Measurements from ENCODE around the gene DUXB.

The DUXB gene

GRCh38 chr16:75726390-75726789 is 25.1 kb upstream of the DUXB start, which contains the start of gene CPHXL:
Gene CPHXL, minus strand, starts transcription at chr16:75726490. Its CDS starts 48 bp downstream, at chr16:75726442.
- TF ChIP-seq Cebpa-rat (IDR thresholded peaks at IDR 0.05) = no peak
- Histone ChIP-seq H3K4me3 (no peak within 1 kb of the TSS), H3K36me3 (no peaks in the 10 kb centered on the region), H3K9me3 (replicated peaks in 1 of 11) (peaks cover 0 to 4% (median 0%) of the 10 kb centered on the region in 11 experiments; a peak in 1 of 22 replicates), H4K20me1 (no peaks in the 10 kb centered on the region), H3K27me3 (no peaks in the 10 kb centered on the region), H3K27ac (no peak within 1 kb of the TSS), H3K4me1 (no peaks in the 10 kb centered on the region), H3K9ac (no peak within 1 kb of the TSS), H3K4me2 (no peak within 1 kb of the TSS)

DNA sequence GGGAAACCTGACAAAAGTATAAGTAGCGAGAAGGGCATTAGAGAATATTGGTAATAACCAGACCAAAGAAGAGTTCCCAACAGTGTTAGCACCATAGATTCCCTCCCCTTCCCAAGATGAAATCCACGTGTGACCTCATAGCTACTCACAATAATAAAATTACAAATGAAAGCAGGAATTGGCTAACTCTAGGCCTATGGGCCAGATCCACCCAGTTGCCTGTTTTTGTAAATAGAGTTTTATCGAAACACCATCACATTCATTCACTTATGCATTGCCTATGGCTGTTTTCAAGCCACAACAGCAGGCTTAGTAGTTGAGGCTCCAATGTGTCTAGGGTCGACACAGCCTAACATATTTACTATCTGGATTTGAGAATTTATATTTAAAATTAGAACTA is 17.2 kb upstream of the DUXB start:
- no peaks in the 10 kb centered on the region for H4K20me1 ChIP-seq
- no peak overlapping the region for H3K4me3 ChIP-seq
- peaks cover 7 to 18% (median 12%) of the 10 kb centered on the region in 10 experiments; a peak in 15 of 20 replicates for H3K4me1 ChIP-seq
- H3K9ac ChIP-seq = no peak overlapping the region
- peaks cover 0 to 3% (median 0%) of the 10 kb centered on the region in 11 experiments; a peak in 2 of 22 replicates for H3K36me3 ChIP-seq
- peak overlapping the region in 2 of 11 experiments; percentile 59 to 64; a peak in 2 of 22 replicates for H3K4me2 ChIP-seq
- TF ChIP-seq Cebpa-rat (IDR thresholded peaks at IDR 0.05) = no peak
- no peaks in the 10 kb centered on the region for H3K27me3 ChIP-seq
- H3K9me3 ChIP-seq (replicated peaks in 1 of 11) = peaks cover 22 to 38% (median 27%) of the 10 kb centered on the region in 11 experiments; a peak in 21 of 22 replicates
- no peak overlapping the region for H3K27ac ChIP-seq

DNA sequence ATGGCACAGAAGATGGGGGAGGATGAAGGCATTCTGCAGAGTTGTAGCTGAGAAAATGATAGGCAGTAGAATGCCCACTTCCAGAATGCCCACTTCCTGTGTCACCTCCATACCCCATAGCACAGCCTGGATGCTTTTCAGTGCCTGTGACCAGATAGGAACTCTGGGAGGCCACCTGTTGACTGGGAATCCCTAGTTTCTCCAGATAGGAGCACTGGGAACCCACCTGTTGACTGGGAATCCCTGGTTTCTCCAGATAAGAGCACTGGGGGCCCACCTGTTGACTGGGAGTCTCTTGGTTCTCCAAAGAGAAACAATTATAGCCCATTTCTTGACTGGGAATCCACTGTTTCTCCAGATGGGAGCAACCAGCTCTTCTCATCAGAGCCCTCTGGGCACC is 13.4 kb upstream of the DUXB start:
- H3K4me1 ChIP-seq = peaks cover 6 to 13% (median 9%) of the 10 kb centered on the region in 10 experiments; a peak in 15 of 20 replicates
- H3K9ac ChIP-seq = no peak overlapping the region
- no peak overlapping the region for H3K4me2 ChIP-seq
- no peak overlapping the region for H3K4me3 ChIP-seq
- no peak for TF ChIP-seq Cebpa-rat (IDR thresholded peaks at IDR 0.05)
- no peaks in the 10 kb centered on the region for H4K20me1 ChIP-seq
- peaks cover 48 to 72% (median 55%) of the 10 kb centered on the region in 11 experiments for H3K9me3 ChIP-seq (replicated peaks in 1 of 11)
- no peaks in the 10 kb centered on the region for H3K27me3 ChIP-seq
- H3K27ac ChIP-seq = no peak overlapping the region
- peaks cover 0 to 17% (median 2%) of the 10 kb centered on the region in 11 experiments; a peak in 7 of 22 replicates for H3K36me3 ChIP-seq

DNA sequence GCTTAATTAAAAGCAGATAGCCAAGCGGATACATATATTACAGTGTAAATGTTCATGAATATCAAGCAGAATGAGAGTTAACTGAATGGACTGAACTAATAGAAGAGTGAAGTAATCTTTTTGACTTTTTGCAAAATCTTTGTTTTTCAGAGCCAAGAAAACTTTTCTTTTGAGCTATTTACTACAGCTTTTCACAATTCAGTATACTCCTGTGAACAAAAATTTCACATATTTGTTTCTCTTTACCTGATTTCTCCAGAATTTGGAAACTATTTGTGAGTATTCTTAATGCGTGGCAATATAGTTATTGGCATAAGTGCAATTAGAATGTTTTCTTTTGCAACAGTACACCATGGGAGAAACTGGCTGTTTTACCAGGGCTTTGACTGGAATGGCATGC is 9.1 kb upstream of the DUXB start:
- no peak overlapping the region for H3K9ac ChIP-seq
- H3K27me3 ChIP-seq = no peaks in the 10 kb centered on the region
- no peak for TF ChIP-seq Cebpa-rat (IDR thresholded peaks at IDR 0.05)
- peaks cover 45 to 72% (median 54%) of the 10 kb centered on the region in 11 experiments for H3K9me3 ChIP-seq (replicated peaks in 1 of 11)
- 0 out of 20 replicates have a peak, but pooled peaks cover 0 to 4% (median 0%) of the 10 kb centered on the region in 10 experiments for H3K4me1 ChIP-seq
- no peak overlapping the region for H3K4me2 ChIP-seq
- H3K4me3 ChIP-seq = no peak overlapping the region
- peaks cover 0 to 17% (median 3%) of the 10 kb centered on the region in 11 experiments; a peak in 7 of 22 replicates for H3K36me3 ChIP-seq
- no peak overlapping the region for H3K27ac ChIP-seq
- H4K20me1 ChIP-seq = no peaks in the 10 kb centered on the region

DNA sequence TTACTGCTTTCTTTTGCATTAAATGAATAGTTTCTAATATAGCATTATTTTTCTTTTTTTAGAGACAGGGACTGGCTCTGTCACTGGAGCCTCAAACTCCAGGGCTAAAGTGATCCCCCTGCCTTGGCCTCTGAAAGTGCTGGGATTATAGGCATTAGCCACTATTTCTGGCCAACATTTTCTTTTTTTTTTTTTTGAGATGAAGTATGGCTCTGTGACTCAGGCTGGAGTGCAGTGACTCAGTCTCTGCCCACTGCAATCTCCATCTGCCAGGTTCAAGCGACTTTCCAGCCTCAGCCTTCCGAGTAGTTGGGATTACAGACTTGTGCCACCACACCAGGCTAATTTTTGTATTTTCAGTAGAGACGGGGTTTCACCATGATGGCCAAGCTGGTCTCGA is 2.0 kb upstream of the DUXB start:
- Histone ChIP-seq H3K4me1 (no peaks in the 10 kb centered on the region), H3K27me3 (no peaks in the 10 kb centered on the region), H3K36me3 (no peaks in the 10 kb centered on the region), H3K4me2 (no peak overlapping the region), H4K20me1 (no peaks in the 10 kb centered on the region), H3K4me3 (no peak overlapping the region), H3K9me3 (replicated peaks in 1 of 11) (peaks cover 2 to 23% (median 11%) of the 10 kb centered on the region in 11 experiments; a peak in 20 of 22 replicates), H3K9ac (no peak overlapping the region), H3K27ac (no peak overlapping the region)
- no peak for TF ChIP-seq Cebpa-rat (IDR thresholded peaks at IDR 0.05)

DNA sequence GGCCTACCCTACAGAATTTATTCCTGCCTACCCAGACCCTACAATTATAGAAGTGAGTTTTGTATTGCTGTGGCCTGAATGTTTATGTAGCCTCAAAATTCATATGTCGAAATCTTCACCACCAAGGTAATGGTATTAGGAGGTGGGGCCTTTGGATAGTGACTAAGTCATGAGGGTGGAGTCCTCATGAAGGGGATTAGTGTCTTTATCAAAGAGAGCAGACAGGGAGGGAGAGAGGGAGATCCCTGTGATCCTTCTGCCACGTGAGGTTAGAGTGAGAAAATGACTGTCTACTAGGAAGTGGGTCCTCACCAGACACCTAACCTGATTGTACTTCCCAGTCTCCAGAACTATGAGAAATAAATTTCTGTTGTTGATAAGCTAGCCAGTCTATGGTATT is 981 bp upstream of the DUXB start:
- no peak overlapping the region for H3K4me3 ChIP-seq
- no peaks in the 10 kb centered on the region for H4K20me1 ChIP-seq
- H3K9ac ChIP-seq = no peak overlapping the region
- no peak overlapping the region for H3K27ac ChIP-seq
- H3K4me1 ChIP-seq = no peaks in the 10 kb centered on the region
- peaks cover 0 to 15% (median 3%) of the 10 kb centered on the region in 11 experiments; a peak in 7 of 22 replicates for H3K9me3 ChIP-seq (replicated peaks in 1 of 11)
- H3K4me2 ChIP-seq = no peak overlapping the region
- no peaks in the 10 kb centered on the region for H3K27me3 ChIP-seq
- H3K36me3 ChIP-seq = no peaks in the 10 kb centered on the region
- TF ChIP-seq Cebpa-rat (IDR thresholded peaks at IDR 0.05) = 0 out of 22 replicates have a peak, but pooled peaks of 1 of the 11 experiments have one; percentile 16

DNA sequence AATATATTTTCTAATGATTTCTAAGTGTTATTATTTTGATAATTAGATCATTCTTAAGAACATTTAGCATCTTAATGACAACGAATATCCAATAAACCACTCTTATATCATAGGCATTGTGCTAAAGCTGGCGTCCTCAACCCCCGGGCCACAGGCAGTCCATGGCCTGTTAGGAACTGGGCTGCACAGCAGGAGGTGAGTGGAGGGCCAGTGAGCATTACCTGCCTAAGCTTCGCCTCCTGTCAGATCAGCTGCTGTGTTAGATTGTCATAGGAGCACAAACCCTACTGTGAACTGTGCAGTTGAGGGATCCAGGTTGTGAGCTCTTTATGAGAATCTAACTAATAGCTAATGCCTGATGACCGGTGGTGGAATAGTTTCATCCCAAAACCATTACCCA is 3.7 kb downstream of the DUXB start:
- H3K9me3 ChIP-seq (replicated peaks in 1 of 11) = no peaks in the 10 kb centered on the region
- no peaks in the 10 kb centered on the region for H4K20me1 ChIP-seq
- H3K4me2 ChIP-seq = no peak overlapping the region
- TF ChIP-seq Cebpa-rat (IDR thresholded peaks at IDR 0.05) = no peak
- no peak overlapping the region for H3K4me3 ChIP-seq
- H3K4me1 ChIP-seq = no peaks in the 10 kb centered on the region
- H3K27me3 ChIP-seq = no peaks in the 10 kb centered on the region
- H3K9ac ChIP-seq = no peak overlapping the region
- H3K27ac ChIP-seq = no peak overlapping the region
- no peaks in the 10 kb centered on the region for H3K36me3 ChIP-seq

- peaks cover 0 to 5% (median 0%) of the 10 kb centered on the region in 11 experiments; a peak in 5 of 22 replicates for H3K9me3 ChIP-seq (replicated peaks in 1 of 11)
- H3K4me1 ChIP-seq = no peaks in the 10 kb centered on the region
- no peaks in the 10 kb centered on the region for H3K27me3 ChIP-seq
- H4K20me1 ChIP-seq = no peaks in the 10 kb centered on the region
- H3K36me3 ChIP-seq = no peaks in the 10 kb centered on the region
- no peak for TF ChIP-seq Cebpa-rat (IDR thresholded peaks at IDR 0.05)
- no peak overlapping the region for H3K4me2 ChIP-seq
- H3K27ac ChIP-seq = no peak overlapping the region
- H3K9ac ChIP-seq = no peak overlapping the region
- H3K4me3 ChIP-seq = no peak overlapping the region
Observed at GRCh38 chr16:75695708-75696107, 5.6 kb downstream of the DUXB start.

GRCh38 chr16:75687361-75687760 is 13.9 kb downstream of the DUXB start:
- Histone ChIP-seq H3K4me1 (no peaks in the 10 kb centered on the region), H3K27ac (no peak overlapping the region), H3K4me2 (no peak overlapping the region), H3K4me3 (no peak overlapping the region), H3K9me3 (replicated peaks in 1 of 11) (peaks cover 37 to 71% (median 54%) of the 10 kb centered on the region in 11 experiments), H4K20me1 (no peaks in the 10 kb centered on the region), H3K27me3 (no peaks in the 10 kb centered on the region), H3K36me3 (no peaks in the 10 kb centered on the region; a peak in 4 of 22 replicates), H3K9ac (no peak overlapping the region)
- no peak for TF ChIP-seq Cebpa-rat (IDR thresholded peaks at IDR 0.05)

GRCh38 chr16:75682308-75682707 is 19.0 kb downstream of the DUXB start:
- Histone ChIP-seq H3K36me3 (no peaks in the 10 kb centered on the region; a peak in 4 of 22 replicates), H3K9me3 (replicated peaks in 1 of 11) (peaks cover 35 to 50% (median 38%) of the 10 kb centered on the region in 11 experiments), H3K4me1 (peaks cover 0 to 15% (median 0%) of the 10 kb centered on the region in 10 experiments; a peak in 7 of 20 replicates), H3K27ac (no peak overlapping the region), H4K20me1 (no peaks in the 10 kb centered on the region), H3K27me3 (no peaks in the 10 kb centered on the region), H3K4me3 (no peak overlapping the region), H3K9ac (no peak overlapping the region), H3K4me2 (no peak overlapping the region)
- no peak for TF ChIP-seq Cebpa-rat (IDR thresholded peaks at IDR 0.05)
